ENCODE measurements around the gene TXNDC15.

Gene TXNDC15

DNA sequence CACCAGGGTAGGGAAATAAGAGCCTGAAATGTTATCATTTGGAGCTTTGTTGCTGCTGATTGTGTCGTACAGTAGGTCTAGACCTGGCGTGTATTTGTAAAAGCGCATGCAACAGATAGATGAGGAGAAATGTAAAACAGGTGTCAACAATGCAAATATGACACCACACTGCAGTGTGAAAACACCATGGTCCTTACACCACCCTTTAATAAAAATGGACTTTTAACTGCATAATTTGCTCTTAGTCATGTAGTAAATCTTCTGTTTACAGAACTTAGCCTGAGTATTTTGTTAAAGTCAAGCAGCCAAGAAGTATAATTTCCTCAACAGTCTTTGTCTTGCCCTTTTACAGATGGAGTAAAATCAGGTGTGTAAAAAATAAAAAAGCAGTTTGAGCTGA lies 44.7 kb downstream of the TXNDC15 start:
- no peak for ATAC-seq
- TF ChIP-seq, protein P1, sequence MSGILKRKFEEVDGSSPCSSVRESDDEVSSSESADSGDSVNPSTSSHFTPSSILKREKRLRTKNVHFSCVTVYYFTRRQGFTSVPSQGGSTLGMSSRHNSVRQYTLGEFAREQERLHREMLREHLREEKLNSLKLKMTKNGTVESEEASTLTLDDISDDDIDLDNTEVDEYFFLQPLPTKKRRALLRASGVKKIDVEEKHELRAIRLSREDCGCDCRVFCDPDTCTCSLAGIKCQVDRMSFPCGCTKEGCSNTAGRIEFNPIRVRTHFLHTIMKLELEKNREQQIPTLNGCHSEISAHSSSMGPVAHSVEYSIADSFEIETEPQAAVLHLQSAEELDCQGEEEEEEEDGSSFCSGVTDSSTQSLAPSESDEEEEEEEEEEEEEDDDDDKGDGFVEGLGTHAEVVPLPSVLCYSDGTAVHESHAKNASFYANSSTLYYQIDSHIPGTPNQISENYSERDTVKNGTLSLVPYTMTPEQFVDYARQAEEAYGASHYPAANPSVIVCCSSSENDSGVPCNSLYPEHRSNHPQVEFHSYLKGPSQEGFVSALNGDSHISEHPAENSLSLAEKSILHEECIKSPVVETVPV (CRISPR knock-in tag; IDR thresholded peaks at IDR 0.05), result no peak
- TF ChIP-seq OSR1 (CRISPR knock-in tag; IDR thresholded peaks at IDR 0.05) (no peak), ZNF70 (CRISPR knock-in tag; IDR thresholded peaks at IDR 0.05) (no peak)
- TF ChIP-seq, protein P2, sequence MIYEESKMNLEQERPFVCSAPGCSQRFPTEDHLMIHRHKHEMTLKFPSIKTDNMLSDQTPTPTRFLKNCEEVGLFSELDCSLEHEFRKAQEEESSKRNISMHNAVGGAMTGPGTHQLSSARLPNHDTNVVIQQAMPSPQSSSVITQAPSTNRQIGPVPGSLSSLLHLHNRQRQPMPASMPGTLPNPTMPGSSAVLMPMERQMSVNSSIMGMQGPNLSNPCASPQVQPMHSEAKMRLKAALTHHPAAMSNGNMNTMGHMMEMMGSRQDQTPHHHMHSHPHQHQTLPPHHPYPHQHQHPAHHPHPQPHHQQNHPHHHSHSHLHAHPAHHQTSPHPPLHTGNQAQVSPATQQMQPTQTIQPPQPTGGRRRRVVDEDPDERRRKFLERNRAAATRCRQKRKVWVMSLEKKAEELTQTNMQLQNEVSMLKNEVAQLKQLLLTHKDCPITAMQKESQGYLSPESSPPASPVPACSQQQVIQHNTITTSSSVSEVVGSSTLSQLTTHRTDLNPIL (CRISPR knock-in tag; IDR thresholded peaks at IDR 0.05; ENCODE audit: low read depth), result no peak
- TF ChIP-seq, protein P3, sequence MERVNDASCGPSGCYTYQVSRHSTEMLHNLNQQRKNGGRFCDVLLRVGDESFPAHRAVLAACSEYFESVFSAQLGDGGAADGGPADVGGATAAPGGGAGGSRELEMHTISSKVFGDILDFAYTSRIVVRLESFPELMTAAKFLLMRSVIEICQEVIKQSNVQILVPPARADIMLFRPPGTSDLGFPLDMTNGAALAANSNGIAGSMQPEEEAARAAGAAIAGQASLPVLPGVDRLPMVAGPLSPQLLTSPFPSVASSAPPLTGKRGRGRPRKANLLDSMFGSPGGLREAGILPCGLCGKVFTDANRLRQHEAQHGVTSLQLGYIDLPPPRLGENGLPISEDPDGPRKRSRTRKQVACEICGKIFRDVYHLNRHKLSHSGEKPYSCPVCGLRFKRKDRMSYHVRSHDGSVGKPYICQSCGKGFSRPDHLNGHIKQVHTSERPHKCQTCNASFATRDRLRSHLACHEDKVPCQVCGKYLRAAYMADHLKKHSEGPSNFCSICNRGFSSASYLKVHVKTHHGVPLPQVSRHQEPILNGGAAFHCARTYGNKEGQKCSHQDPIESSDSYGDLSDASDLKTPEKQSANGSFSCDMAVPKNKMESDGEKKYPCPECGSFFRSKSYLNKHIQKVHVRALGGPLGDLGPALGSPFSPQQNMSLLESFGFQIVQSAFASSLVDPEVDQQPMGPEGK (CRISPR knock-in tag; IDR thresholded peaks at IDR 0.05; ENCODE audit: borderline replicate concordance), result no peak

DNA sequence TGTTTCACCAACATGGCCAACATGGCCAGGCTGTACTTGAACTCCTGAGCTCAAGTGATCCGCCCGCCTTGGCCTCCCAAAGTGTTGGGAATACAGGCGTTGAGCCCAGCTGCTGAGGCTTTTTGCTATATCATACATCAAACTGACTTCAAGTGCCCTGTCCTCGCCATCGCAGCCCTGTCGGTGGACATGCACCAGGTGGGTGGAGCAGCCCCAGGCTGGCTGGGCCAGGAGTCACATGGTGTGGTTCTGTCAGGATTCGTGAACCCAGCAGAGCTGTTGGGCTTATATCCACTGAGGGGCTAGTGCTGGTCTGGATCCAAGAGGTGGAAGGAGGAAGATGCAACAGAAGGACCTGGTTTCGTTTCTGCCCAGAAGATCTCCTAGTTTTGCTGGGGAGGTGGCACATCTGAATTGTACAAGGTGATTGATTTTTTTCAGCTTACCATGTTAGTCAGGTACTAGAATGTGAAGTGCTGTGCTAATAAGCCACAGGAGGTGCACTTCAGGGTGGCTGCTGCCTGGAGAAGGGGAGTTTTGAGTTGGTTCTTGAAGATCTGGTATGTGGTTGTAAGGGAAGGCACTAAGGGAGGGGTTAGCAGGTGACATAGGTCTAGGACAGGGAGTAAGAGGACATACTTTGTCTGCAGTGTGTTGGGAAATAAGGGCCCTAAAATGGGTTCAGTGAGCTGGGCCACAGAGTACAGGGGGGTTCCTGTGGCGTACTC lies 46.8 kb downstream of the TXNDC15 start:
- TF ChIP-seq ZC3H10 (CRISPR knock-in tag; IDR thresholded peaks at IDR 0.05) (no peak), RARB (CRISPR knock-in tag; IDR thresholded peaks at IDR 0.05) (no peak)
- TF ChIP-seq, protein P2 (CRISPR knock-in tag; IDR thresholded peaks at IDR 0.05; ENCODE audit: low read depth), result no peak
- TF ChIP-seq, protein P4, sequence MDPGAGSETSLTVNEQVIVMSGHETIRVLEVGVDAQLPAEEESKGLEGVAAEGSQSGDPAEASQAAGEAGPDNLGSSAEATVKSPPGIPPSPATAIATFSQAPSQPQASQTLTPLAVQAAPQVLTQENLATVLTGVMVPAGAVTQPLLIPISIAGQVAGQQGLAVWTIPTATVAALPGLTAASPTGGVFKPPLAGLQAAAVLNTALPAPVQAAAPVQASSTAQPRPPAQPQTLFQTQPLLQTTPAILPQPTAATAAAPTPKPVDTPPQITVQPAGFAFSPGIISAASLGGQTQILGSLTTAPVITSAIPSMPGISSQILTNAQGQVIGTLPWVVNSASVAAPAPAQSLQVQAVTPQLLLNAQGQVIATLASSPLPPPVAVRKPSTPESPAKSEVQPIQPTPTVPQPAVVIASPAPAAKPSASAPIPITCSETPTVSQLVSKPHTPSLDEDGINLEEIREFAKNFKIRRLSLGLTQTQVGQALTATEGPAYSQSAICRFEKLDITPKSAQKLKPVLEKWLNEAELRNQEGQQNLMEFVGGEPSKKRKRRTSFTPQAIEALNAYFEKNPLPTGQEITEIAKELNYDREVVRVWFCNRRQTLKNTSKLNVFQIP (CRISPR knock-in tag; IDR thresholded peaks at IDR 0.05; ENCODE audit: borderline replicate concordance, low read depth), result no peak

DNA sequence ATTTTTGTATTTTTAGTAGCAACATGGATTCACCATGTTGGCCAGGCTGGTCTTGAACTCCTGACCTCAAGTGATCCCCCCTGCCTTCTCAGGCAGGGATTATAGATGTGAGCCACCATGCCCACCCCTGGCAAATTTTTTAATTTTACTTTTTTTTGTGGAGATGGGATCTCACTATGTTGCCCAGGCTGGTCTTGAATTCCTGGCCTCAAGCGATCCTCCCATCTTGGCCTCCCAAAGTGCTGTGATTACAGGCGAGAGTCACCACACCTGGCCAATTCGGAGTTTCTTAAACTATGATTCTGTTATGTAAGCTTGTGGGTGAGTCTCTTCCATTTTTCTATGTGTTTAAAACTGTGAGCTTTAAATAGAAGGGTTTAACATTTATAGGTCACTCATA lies 58.3 kb downstream of the TXNDC15 start:
- no peak for ATAC-seq
- TF ChIP-seq, protein P5, sequence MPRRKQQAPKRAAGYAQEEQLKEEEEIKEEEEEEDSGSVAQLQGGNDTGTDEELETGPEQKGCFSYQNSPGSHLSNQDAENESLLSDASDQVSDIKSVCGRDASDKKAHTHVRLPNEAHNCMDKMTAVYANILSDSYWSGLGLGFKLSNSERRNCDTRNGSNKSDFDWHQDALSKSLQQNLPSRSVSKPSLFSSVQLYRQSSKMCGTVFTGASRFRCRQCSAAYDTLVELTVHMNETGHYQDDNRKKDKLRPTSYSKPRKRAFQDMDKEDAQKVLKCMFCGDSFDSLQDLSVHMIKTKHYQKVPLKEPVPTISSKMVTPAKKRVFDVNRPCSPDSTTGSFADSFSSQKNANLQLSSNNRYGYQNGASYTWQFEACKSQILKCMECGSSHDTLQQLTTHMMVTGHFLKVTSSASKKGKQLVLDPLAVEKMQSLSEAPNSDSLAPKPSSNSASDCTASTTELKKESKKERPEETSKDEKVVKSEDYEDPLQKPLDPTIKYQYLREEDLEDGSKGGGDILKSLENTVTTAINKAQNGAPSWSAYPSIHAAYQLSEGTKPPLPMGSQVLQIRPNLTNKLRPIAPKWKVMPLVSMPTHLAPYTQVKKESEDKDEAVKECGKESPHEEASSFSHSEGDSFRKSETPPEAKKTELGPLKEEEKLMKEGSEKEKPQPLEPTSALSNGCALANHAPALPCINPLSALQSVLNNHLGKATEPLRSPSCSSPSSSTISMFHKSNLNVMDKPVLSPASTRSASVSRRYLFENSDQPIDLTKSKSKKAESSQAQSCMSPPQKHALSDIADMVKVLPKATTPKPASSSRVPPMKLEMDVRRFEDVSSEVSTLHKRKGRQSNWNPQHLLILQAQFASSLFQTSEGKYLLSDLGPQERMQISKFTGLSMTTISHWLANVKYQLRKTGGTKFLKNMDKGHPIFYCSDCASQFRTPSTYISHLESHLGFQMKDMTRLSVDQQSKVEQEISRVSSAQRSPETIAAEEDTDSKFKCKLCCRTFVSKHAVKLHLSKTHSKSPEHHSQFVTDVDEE (CRISPR knock-in tag; IDR thresholded peaks at IDR 0.05), result no peak
- TF ChIP-seq RARB (CRISPR knock-in tag; IDR thresholded peaks at IDR 0.05), result no peak
- TF ChIP-seq OSR1 (CRISPR knock-in tag; IDR thresholded peaks at IDR 0.05), result no peak
- TF ChIP-seq ISL1 (CRISPR knock-in tag; IDR thresholded peaks at IDR 0.05), result no peak
- TF ChIP-seq SNAI2 (CRISPR knock-in tag; IDR thresholded peaks at IDR 0.05), result no peak
- no peak for TF ChIP-seq ZNF565 (CRISPR knock-in tag; conservative IDR thresholded peaks at IDR 0.05; ENCODE audit: low read depth)
- TF ChIP-seq, protein P3 (CRISPR knock-in tag; IDR thresholded peaks at IDR 0.05; ENCODE audit: borderline replicate concordance), result no peak
- no peak for TF ChIP-seq ZNF8 (CRISPR knock-in tag; IDR thresholded peaks at IDR 0.05)
- no peak for TF ChIP-seq ZFP3 (CRISPR knock-in tag; IDR thresholded peaks at IDR 0.05)
- no peak for TF ChIP-seq ZC3H10 (CRISPR knock-in tag; IDR thresholded peaks at IDR 0.05)
- TF ChIP-seq, protein P4 (CRISPR knock-in tag; IDR thresholded peaks at IDR 0.05; ENCODE audit: borderline replicate concordance, low read depth), result no peak
- TF ChIP-seq ARNTL (CRISPR knock-in tag; IDR thresholded peaks at IDR 0.05; ENCODE audit: borderline replicate concordance, low read depth), result no peak
- no peak for TF ChIP-seq PPARA (CRISPR knock-in tag; IDR thresholded peaks at IDR 0.05; ENCODE audit: borderline replicate concordance)
- no peak for TF ChIP-seq ESRRG (CRISPR knock-in tag; IDR thresholded peaks at IDR 0.05)
- TF ChIP-seq CSDC2 (CRISPR knock-in tag; IDR thresholded peaks at IDR 0.05), result no peak
- TF ChIP-seq, protein P2 (CRISPR knock-in tag; IDR thresholded peaks at IDR 0.05; ENCODE audit: low read depth), result no peak
- TF ChIP-seq TOX (CRISPR knock-in tag; IDR thresholded peaks at IDR 0.05; ENCODE audit: borderline replicate concordance), result no peak

More for the DNA sequence above, 46.8 kb downstream of the TXNDC15 start:
- no peak for ATAC-seq
